HL-60 (cell line): ENCODE measurements around the gene PCDHGA1.
"Not testable (repeated sequence)": the region's sequence is repeated elsewhere in the genome, so short reads cannot be mapped to it uniquely, and the experiment has no call there.

Experiments used
- GABPA ChIP-seq: IDR thresholded peaks from 2 replicates; pipeline ENCODE4 v1.6.1; 2012; ENCODE audit warnings: low read depth
- POLR2AphosphoS5 ChIP-seq: IDR thresholded peaks from 2 replicates; pipeline ENCODE4 v1.6.1; 2012; ENCODE audit warnings: low read depth
- TF ChIP-seq, protein P1 (sequence below): IDR thresholded peaks from one replicate; pipeline ENCODE4 v1.5.1; 2011; ENCODE audit warnings: low read length, control low read depth, inconsistent platforms; ENCODE audit not compliant: insufficient read depth

DNA sequence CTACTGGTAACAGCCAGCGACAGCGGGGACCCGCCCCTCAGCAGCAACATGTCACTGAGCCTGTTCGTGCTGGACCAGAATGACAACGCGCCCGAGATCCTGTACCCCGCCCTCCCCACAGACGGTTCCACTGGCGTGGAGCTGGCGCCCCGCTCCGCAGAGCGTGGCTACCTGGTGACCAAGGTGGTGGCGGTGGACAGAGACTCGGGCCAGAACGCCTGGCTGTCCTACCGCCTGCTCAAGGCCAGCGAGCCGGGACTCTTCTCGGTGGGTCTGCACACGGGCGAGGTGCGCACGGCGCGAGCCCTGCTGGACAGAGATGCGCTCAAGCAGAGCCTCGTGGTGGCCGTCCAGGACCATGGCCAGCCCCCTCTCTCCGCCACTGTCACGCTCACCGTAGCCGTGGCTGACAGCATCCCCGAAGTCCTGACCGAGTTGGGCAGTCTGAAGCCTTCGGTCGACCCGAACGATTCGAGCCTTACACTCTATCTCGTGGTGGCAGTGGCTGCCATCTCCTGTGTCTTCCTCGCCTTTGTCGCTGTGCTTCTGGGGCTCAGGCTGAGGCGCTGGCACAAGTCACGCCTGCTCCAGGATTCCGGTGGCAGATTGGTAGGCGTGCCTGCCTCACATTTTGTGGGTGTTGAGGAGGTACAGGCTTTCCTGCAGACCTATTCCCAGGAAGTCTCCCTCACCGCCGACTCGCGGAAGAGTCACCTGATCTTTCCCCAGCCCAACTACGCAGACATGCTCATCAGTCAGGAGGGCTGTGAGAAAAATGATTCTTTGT, 64.3 kb downstream of the PCDHGA1 start:
- TF ChIP-seq, protein P1, sequence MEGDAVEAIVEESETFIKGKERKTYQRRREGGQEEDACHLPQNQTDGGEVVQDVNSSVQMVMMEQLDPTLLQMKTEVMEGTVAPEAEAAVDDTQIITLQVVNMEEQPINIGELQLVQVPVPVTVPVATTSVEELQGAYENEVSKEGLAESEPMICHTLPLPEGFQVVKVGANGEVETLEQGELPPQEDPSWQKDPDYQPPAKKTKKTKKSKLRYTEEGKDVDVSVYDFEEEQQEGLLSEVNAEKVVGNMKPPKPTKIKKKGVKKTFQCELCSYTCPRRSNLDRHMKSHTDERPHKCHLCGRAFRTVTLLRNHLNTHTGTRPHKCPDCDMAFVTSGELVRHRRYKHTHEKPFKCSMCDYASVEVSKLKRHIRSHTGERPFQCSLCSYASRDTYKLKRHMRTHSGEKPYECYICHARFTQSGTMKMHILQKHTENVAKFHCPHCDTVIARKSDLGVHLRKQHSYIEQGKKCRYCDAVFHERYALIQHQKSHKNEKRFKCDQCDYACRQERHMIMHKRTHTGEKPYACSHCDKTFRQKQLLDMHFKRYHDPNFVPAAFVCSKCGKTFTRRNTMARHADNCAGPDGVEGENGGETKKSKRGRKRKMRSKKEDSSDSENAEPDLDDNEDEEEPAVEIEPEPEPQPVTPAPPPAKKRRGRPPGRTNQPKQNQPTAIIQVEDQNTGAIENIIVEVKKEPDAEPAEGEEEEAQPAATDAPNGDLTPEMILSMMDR, result not testable (repeated sequence)
- not testable (repeated sequence) for TF ChIP-seq GABPA, POLR2AphosphoS5
